H1 (cell line): Measurements from ENCODE around the gene LTBP1. TPM values are rescaled to one million over a fixed set of nuclear protein-coding genes. Genes with fewer than 3 reads are reported as not detected.

ENCODE experiments used
- CTCF ChIA-PET: fragments of 300-600 bp; sonication (Branson Sonifier 250); formaldehyde crosslinking; loops from one replicate; lab custom pipeline; 2021; ENCODE audit not compliant: partially characterized antibody; lab: Charles Lee
- POLR2A ChIA-PET: fragments of 300-600 bp; sonication (Branson Sonifier 250); formaldehyde crosslinking; loops from one replicate; lab custom pipeline; 2021; ENCODE audit warnings: inconsistent platforms; ENCODE audit not compliant: partially characterized antibody; lab: Charles Lee
- DNase-seq, 2 experiments: peaks; one replicate each; pipeline versions ENCODE4 v3.0.0 to v3.0.0-alpha.2; 2010 to 2022; ENCODE audit warnings: low spot score in 2 of 2, low read depth in 1 of 2, mixed read lengths in 1 of 2
- FAIRE-seq: peaks from 2 replicates; lab custom pipeline; 2011; peaks lifted over from hg19 to GRCh38; lab: Jason Lieb, UNC
- H2AFZ ChIP-seq: 2 replicates; pipeline ENCODE4 v1.8.1; 2012; ENCODE audit warnings: low read length, inconsistent platforms
- H2AK5ac ChIP-seq: 2 replicates; pipeline ENCODE4 v1.6.1; 2013; ENCODE audit warnings: low read depth, low read length
- H2BK120ac ChIP-seq: replicated peaks from 2 replicates; pipeline ENCODE3; 2013; ENCODE audit warnings: low read depth, low read length, inconsistent platforms
- H2BK12ac ChIP-seq: 2 replicates; pipeline ENCODE4 v1.6.1; 2013; ENCODE audit warnings: low read depth, low read length
- H2BK15ac ChIP-seq: 2 replicates; pipeline ENCODE4 v1.6.1; 2013; ENCODE audit warnings: low read length
- H2BK20ac ChIP-seq: 2 replicates; pipeline ENCODE4 v1.6.1; 2013; ENCODE audit warnings: low read length
- H2BK5ac ChIP-seq: 2 replicates; pipeline ENCODE4 v1.6.1; 2013; ENCODE audit warnings: low read depth, low read length
- H3K14ac ChIP-seq: 2 replicates; pipeline ENCODE4 v1.6.1; 2013; ENCODE audit warnings: inconsistent platforms; ENCODE audit not compliant: insufficient read length
- H3K18ac ChIP-seq: 2 replicates; pipeline ENCODE4 v1.6.1; 2013; ENCODE audit warnings: low read length; ENCODE audit errors: extremely low read depth
- H3K23ac ChIP-seq: 2 replicates; pipeline ENCODE4 v1.6.1; 2013; ENCODE audit warnings: inconsistent platforms; ENCODE audit not compliant: insufficient read length
- H3K23me2 ChIP-seq: 2 replicates; pipeline ENCODE4 v1.6.1; 2013; ENCODE audit warnings: low read depth, low read length
- H3K27ac ChIP-seq: 2 replicates; pipeline ENCODE4 v1.6.1; 2011; ENCODE audit warnings: low read depth, low read length, inconsistent platforms
- H3K27me3 ChIP-seq, 4 experiments: replicated peaks in 1 of 4; 1 replicate in 1 of 4; 2 replicates in 3 of 4; pipeline versions ENCODE4 v1.6.1 to v1.8.1; 2011 to 2013; ENCODE audit warnings: low read length in 3 of 4, mild to moderate bottlenecking in 3 of 4, inconsistent platforms in 2 of 4, mixed read lengths in 2 of 4, moderate library complexity in 1 of 4; ENCODE audit not compliant: control insufficient read depth in 3 of 4, insufficient read depth in 3 of 4; ENCODE audit errors: extremely low read depth in 1 of 4
- H3K36me3 ChIP-seq, 4 experiments: 2 replicates each; pipeline versions ENCODE4 v1.6.1 to v1.8.1; 2011 to 2013; ENCODE audit warnings: mild to moderate bottlenecking in 4 of 4, low read length in 3 of 4, moderate library complexity in 2 of 4, control low read depth in 1 of 4, inconsistent platforms in 1 of 4; ENCODE audit not compliant: insufficient read depth in 4 of 4, control insufficient read depth in 2 of 4
- H3K4ac ChIP-seq: replicated peaks from 2 replicates; pipeline ENCODE3; 2013; ENCODE audit warnings: low read length, low read depth, mixed read lengths, inconsistent platforms; ENCODE audit not compliant: insufficient read length
- H3K4me1 ChIP-seq, 4 experiments: replicated peaks in 1 of 4; 1 replicate in 1 of 4; 2 replicates in 3 of 4; pipeline versions ENCODE4 v1.6.1 to v1.8.1; 2011 to 2013; ENCODE audit warnings: low read length in 3 of 4, inconsistent platforms in 2 of 4, mixed read lengths in 1 of 4; ENCODE audit not compliant: insufficient read depth in 4 of 4, control insufficient read depth in 3 of 4
- H3K4me2 ChIP-seq, 2 experiments: 2 replicates each; pipeline versions ENCODE4 v1.6.1 to v1.8.1; 2011 to 2013; ENCODE audit warnings: low read depth in 2 of 2, low read length in 2 of 2, control low read depth in 1 of 2, inconsistent platforms in 1 of 2, mild to moderate bottlenecking in 1 of 2; ENCODE audit not compliant: insufficient read depth in 1 of 2
- H3K4me3 ChIP-seq, 4 experiments: fragments of 200-600, 300-600 bp in 1 of 4; sonication (generic), shearing (Covaris generic), sonication (Bioruptor Twin) in 1 of 4; 2 replicates each; pipeline versions ENCODE4 v1.5.1 to v1.8.1; 2011 to 2016; ENCODE audit warnings: low read length in 4 of 4, low read depth in 3 of 4, control low read depth in 2 of 4, inconsistent platforms in 2 of 4, mild to moderate bottlenecking in 2 of 4, mixed read lengths in 1 of 4, moderate library complexity in 1 of 4; ENCODE audit not compliant: insufficient read depth in 2 of 4; ENCODE audit errors: extremely low read depth in 1 of 4
- H3K56ac ChIP-seq: replicated peaks from 2 replicates; pipeline ENCODE3; 2013; ENCODE audit warnings: low read depth, mild to moderate bottlenecking, mixed read lengths, low read length, inconsistent platforms; ENCODE audit not compliant: insufficient read length
- H3K79me1 ChIP-seq: 2 replicates; pipeline ENCODE4 v1.6.1; 2013; ENCODE audit warnings: low read depth, low read length, control low read depth
- H3K79me2 ChIP-seq, 2 experiments: 2 replicates each; pipeline versions ENCODE4 v1.6.1 to v1.8.1; 2012 to 2013; ENCODE audit warnings: low read length in 2 of 2, mild to moderate bottlenecking in 2 of 2, inconsistent platforms in 1 of 2; ENCODE audit not compliant: insufficient read depth in 2 of 2, control insufficient read depth in 1 of 2
- H3K9ac ChIP-seq, 4 experiments: replicated peaks in 1 of 4; 1 replicate in 1 of 4; 2 replicates in 3 of 4; pipeline versions ENCODE4 v1.6.1 to v1.8.1; 2011 to 2013; ENCODE audit warnings: low read depth in 3 of 4, low read length in 3 of 4, control low read depth in 2 of 4, mild to moderate bottlenecking in 2 of 4, moderate library complexity in 2 of 4, inconsistent platforms in 1 of 4; ENCODE audit errors: extremely low read depth in 1 of 4
- H3K9me3 ChIP-seq, 2 experiments: 2 replicates each; pipeline versions ENCODE4 v1.6.1 to v1.8.1; 2012 to 2013; ENCODE audit warnings: mild to moderate bottlenecking in 2 of 2, moderate library complexity in 2 of 2, control low read depth in 1 of 2, inconsistent platforms in 1 of 2, low read depth in 1 of 2, low read length in 1 of 2, mixed read lengths in 1 of 2; ENCODE audit not compliant: insufficient read depth in 2 of 2
- H4K20me1 ChIP-seq, 2 experiments: replicated peaks in 1 of 2; 2 replicates each; pipeline versions ENCODE3 to v1.8.1; 2011 to 2013; ENCODE audit warnings: inconsistent platforms in 2 of 2, low read length in 2 of 2, mild to moderate bottlenecking in 1 of 2; ENCODE audit not compliant: insufficient read depth in 2 of 2, control insufficient read depth in 1 of 2
- H4K5ac ChIP-seq: 2 replicates; pipeline ENCODE4 v1.6.1; 2013; ENCODE audit warnings: low read length, low read depth, mixed read lengths, inconsistent platforms; ENCODE audit not compliant: insufficient read length
- H4K8ac ChIP-seq: 2 replicates; pipeline ENCODE4 v1.8.0; 2013; ENCODE audit warnings: mild to moderate bottlenecking, moderate library complexity, low read length, inconsistent platforms; ENCODE audit not compliant: insufficient read depth; ENCODE audit errors: extremely low read depth
- H4K91ac ChIP-seq: replicated peaks from 2 replicates; pipeline ENCODE3; 2013; ENCODE audit warnings: low read length, mixed read lengths, inconsistent platforms; ENCODE audit not compliant: insufficient read length
- CTCF ChIP-seq, 3 experiments: IDR thresholded peaks; 1 replicate in 2 of 3; 2 replicates in 1 of 3; pipeline versions ENCODE4 v1.5.1 to v1.6.1; 2011; ENCODE audit warnings: low read length in 3 of 3, mild to moderate bottlenecking in 3 of 3, inconsistent platforms in 2 of 3, low read depth in 1 of 3, moderate library complexity in 1 of 3; ENCODE audit not compliant: insufficient read depth in 1 of 3; ENCODE audit errors: control extremely low read depth in 1 of 3
- MAFK ChIP-seq: IDR thresholded peaks from 2 replicates; pipeline ENCODE4 v1.6.1; 2012; ENCODE audit warnings: low read depth, mild to moderate bottlenecking, improper control_type of control experiment, low read length
- RAD21 ChIP-seq, 2 experiments: IDR thresholded peaks in 1 of 2; conservative IDR thresholded peaks in 1 of 2; 2 replicates each; pipeline ENCODE4 v1.6.1; 2011; ENCODE audit warnings: low read depth in 2 of 2, low read length in 2 of 2, improper control_type of control experiment in 1 of 2, inconsistent platforms in 1 of 2, mild to moderate bottlenecking in 1 of 2, moderate library complexity in 1 of 2
- USF2 ChIP-seq: IDR thresholded peaks from 2 replicates; pipeline ENCODE4 v1.6.1; 2011; ENCODE audit warnings: low read length, improper control_type of control experiment
- WGBS, 2 experiments: shearing (Covaris generic) in 1 of 2; methylation state at CpG; one replicate each; pipeline versions ENCODE4 v1.1.6 to v1.1.7; 2013 to 2015; ENCODE audit warnings: low lambda C conversion rate in 2 of 2, mixed read lengths in 2 of 2, inconsistent platforms in 1 of 2, low coverage in 1 of 2, missing lambda C conversion rate in 1 of 2; ENCODE audit not compliant: insufficient replicate concordance in 2 of 2, insufficient coverage in 1 of 2, insufficient read length in 1 of 2; ENCODE audit errors: extremely low coverage in 1 of 2, missing lambda C conversion rate in 1 of 2; 5-methylcytosine and 5-hydroxymethylcytosine counted together
- polyA plus RNA-seq, 7 experiments: library from polyadenylated mRNA; depleted of rRNA in 3 of 7; stranded (reverse) in 5 of 7; unstranded in 2 of 7; fragments of >200 nt in 5 of 7; fragments of 200-250 nt in 2 of 7; gene quantifications; 1 replicate in 5 of 7; 2 replicates in 1 of 7; 4 replicates in 1 of 7; pipeline versions ENCODE4 v1.2.1 to v1.2.3, GENCODE V29; 2011 to 2013; ENCODE audit warnings: missing spikeins in 2 of 7, mixed read lengths in 2 of 7
- total RNA-seq: library from RNA; stranded (reverse); fragmentation: NEBNext Ultra II Directional; extraction: Animal tissue kit (Norgen Biotek cat#: 25700); gene quantifications from 2 replicates; pipeline ENCODE4 v1.2.1, GENCODE V29; 2021

Gene LTBP1
- total and polyA plus RNA-seq, 2 of the 8 experiments (the other 6 are each of a cell fraction or from before 2014, with no cell fraction given), result 15.4 to 24.7 TPM

GRCh38 chr2:32969444-32970162 lies 22.9 kb downstream of the LTBP1 start:
- H2AK5ac ChIP-seq, result no peak overlapping the region
- DNase-seq (no peak), FAIRE-seq (no peak)
- H3K79me2 ChIP-seq, result no peaks in the 10 kb centered on the region
- no peak overlapping the region for H3K4me3 ChIP-seq
- H2BK20ac ChIP-seq, result no peak overlapping the region
- no peak overlapping the region for H3K18ac ChIP-seq
- H3K4me2 ChIP-seq, result no peak overlapping the region
- no peaks in the 10 kb centered on the region; a peak in 1 of 4 replicates for H3K9me3 ChIP-seq
- H3K23ac ChIP-seq, result no peak overlapping the region
- no peaks in the 10 kb centered on the region for H3K23me2 ChIP-seq
- H3K36me3 ChIP-seq, result no peaks in the 10 kb centered on the region
- no peak overlapping the region for H3K9ac ChIP-seq
- no peak overlapping the region for H2BK15ac ChIP-seq
- no peaks in the 10 kb centered on the region for H3K4me1 ChIP-seq
- H2AFZ ChIP-seq, result no peak overlapping the region
- no peak overlapping the region for H4K5ac ChIP-seq
- no peak overlapping the region for H4K8ac ChIP-seq
- H2BK5ac ChIP-seq, result no peak overlapping the region
- ChIA-PET CTCF (no interaction called here), POLR2A (no interaction called here)
- H3K56ac ChIP-seq, result no peak overlapping the region
- no peak overlapping the region for H3K14ac ChIP-seq
- no peaks in the 10 kb centered on the region for H3K27me3 ChIP-seq
- no peak overlapping the region for H2BK12ac ChIP-seq
- H3K79me1 ChIP-seq, result no peaks in the 10 kb centered on the region
- no peaks in the 10 kb centered on the region for H4K20me1 ChIP-seq
- WGBS, 2 experiments, result 76% methylated on average over 2 of the region's 2 CpGs; no CpG with 5 or more reads in 1 of the 2 experiments
- H3K27ac ChIP-seq, result no peak overlapping the region
- H4K91ac ChIP-seq, result no peak overlapping the region
- H2BK120ac ChIP-seq, result no peak overlapping the region
- no peak overlapping the region for H3K4ac ChIP-seq
- no peak for TF ChIP-seq CTCF (IDR thresholded peaks at IDR 0.05; ENCODE audit: control extremely low read depth in 1 of 3, insufficient read depth in 1 of 3, low read depth in 1 of 3, low read length in 3 of 3)
- TF ChIP-seq MAFK, result no peak
- TF ChIP-seq USF2, result no peak
- no peak for TF ChIP-seq RAD21 (IDR thresholded peaks at IDR 0.05 in 1 of 2, conservative IDR thresholded peaks at IDR 0.05 in 1 of 2; ENCODE audit: low read depth in 2 of 2, low read length in 2 of 2)
